GM12801 (cell line): Measurements from ENCODE around the gene RGS9.

Experiments used
- CTCF ChIP-seq: IDR thresholded peaks from one replicate; pipeline ENCODE4 v1.5.1; 2011; ENCODE audit warnings: control low read depth; ENCODE audit not compliant: insufficient read length; ENCODE audit errors: extremely low read depth

The RGS9 gene

DNA sequence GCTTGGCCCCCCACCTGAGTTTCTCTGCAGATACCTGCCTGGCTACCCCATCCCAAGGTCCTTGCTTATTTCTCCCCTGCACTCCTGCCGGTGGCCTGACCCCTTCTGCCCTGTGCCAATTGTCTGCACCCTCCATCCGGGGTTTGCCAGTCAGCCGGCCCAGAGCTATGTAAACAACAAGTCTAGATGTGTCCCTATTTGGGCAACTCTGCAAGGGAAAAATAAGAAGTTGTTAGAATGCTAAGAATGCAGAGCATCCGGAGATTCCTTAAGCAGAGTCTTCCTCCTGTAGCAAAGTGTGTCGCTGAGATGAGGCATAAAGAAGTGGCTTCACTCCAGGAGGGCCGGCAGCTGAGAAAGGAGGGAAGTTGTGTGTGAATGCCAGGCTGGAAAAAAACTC, 46.6 kb downstream of the RGS9 start:
- TF ChIP-seq CTCF = no peak

DNA sequence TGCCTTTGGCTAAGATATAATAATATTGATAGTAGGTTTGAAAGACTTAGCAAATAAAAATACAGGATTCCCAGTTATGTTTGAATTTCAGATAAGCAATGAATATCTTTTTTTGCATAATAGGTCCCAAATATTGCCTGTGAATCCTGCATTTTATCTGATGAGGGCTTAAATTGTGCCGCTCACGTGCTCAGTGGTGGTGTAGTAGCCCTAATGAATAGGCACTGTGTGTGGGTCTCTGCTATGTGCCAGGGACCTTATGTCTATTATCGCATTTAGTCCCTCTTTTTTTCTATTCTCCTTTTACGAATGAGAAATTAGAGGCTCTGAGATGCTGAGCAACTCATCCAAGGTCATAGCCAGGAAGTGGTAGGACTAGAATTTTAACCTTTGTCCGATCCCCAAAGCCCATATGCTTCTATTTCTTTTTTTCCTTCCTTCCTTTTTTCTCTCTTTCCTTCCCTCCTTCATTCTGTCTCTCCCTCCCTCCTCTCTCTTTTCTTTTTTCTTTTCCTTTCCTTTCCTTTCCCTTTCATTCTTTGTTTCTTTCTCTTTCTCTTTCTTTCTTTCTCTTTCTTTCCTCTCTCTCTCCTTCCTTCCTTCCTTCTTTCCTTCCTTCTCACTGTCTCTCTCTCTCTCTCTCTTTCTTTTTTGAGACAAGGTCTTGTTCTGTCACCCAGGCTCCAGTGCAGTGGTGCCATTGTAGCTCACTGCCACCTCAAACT, 47.2 kb downstream of the RGS9 start:
- TF ChIP-seq CTCF = no peak

DNA sequence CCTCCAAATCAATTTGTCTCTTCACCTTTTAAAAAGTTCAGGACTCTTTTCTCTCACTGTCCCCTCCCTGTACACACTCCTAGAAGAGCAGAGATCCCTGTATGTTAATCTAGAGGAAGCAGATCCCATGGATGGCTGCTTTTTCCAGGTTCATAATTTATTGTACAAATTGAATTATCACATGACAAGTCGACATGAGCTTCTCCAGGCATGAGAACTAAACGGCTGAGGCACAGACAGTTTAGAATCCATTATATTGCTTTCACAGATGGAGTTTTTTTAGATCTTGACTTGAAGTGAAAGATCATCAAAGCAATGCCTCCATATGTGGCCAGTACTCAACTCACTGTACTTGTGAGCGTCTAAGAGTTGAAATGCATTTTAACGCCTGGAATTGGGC, 47.9 kb downstream of the RGS9 start:
- TF ChIP-seq CTCF = no peak

DNA sequence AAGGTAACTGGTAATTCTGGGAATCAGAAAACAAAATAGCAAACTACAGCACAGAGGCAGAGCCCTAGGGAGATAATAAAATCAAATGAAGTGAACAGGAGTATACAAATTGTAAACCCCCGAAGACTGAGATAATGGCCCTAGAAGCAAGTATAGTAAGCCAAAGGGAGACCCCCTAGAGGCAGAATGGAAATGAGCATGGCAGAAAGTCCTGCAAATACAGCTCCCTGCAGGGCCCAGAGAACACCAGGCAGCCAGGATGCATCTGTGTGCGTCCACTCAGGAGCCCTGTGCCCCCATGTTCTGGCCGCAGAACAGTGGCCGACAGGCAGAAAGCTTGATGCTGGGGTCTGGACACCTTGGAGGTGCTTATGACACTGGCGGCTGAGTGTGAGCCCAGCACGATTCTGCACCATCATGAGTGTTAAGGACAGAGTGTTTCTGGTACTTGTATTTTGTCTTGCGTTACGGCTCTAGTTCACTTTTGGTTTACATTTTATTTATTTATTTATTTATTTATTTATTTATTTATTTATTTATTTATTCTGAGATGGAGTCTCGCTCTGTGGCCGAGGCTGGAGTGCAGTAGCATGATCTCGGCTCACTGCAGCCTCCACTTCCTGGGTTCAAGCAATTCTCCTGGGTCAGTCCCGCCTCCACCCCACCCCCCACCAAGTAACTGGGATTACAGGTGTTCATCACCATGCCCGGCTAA, 48.7 kb downstream of the RGS9 start:
- TF ChIP-seq CTCF = no peak

- no peak for TF ChIP-seq CTCF
Observed at GRCh38 chr17:65190467-65191097, 53.4 kb downstream of the RGS9 start.

DNA sequence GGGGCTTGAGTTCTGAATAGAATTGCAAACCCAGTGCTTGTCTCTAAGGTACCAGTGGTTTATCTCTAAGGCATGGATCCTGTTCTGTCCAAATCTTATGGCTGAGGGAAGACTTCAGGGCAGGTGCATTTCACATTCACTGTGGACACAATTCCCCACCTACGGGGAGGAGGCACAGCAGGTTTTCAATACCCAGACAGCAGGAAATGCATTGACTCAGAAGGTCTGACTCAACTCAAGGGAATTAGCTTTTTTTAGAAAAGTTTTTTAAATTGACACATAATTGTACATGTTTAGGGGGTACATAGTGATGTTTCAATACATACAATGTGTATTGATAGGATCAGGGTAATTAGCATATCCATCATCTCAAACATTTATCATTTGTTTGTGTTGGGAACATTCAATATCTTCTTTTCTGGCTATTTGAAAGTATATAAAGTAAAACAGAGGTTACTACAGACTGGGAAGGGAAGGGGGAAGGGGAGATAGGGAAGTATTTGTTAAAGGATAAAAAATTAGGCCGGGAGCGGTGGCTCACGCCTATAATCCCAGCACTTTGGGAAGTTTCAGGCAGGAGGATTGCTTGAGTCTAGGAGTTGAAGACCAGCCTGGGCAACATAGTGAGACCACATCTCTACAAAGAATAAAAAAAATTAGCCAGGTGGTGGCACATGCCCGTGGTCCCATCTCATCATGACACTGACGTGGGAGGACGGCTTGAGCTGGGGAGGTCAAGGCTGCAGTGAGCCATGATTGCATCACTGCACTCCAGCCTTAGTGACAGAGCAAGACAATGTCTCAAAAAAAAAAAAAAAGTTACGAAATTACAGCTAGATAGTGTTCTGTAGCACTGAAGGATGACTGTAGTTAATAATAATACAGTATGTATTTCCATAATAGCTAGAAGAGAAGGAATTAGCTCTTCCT, 54.9 kb downstream of the RGS9 start:
- no peak for TF ChIP-seq CTCF

DNA sequence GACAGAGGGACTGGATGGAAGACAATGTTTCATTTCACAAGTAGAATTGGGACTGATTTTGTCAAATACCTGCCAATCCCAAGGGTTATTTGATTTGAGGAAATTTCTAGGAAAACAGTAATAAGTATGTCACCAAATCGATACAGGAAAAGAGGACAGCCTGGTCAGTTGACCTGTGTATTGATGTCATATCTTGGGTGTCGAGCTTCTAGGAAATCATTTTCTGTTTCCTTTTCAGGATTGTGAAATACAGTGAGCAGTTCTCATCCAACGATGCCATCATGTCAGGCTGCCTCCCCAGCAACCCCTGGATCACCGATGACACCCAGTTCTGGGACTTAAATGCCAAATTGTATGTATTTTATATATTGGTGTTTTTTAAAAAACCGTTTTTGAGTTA, 56.1 kb downstream of the RGS9 start:
- no peak for TF ChIP-seq CTCF
